Gastrocnemius medialis (tissue), 4 donors: Measurements from ENCODE around the gene ZBTB20. TPM values are rescaled to one million over a fixed set of nuclear protein-coding genes. Genes with fewer than 3 reads are reported as not detected.

Experiments used
- ATAC-seq, 2 donors: fragments of 150-250 bp; one replicate each; pipeline ENCODE4 v1.9.1; 2016
- DNase-seq, 2 donors: peaks; one replicate each; pipeline ENCODE4 v3.0.0-alpha.2; 2019
- H3K27ac ChIP-seq, 4 donors: fragments of 200-600 bp; sonication (generic); 1 replicate in 1 of 4; 2 replicates in 3 of 4; pipeline ENCODE4 v1.5.1; 2016 to 2018; ENCODE audit warnings: mild to moderate bottlenecking in 2 of 4, moderate library complexity in 1 of 4
- H3K27me3 ChIP-seq, 3 donors: fragments of 200-600 bp; sonication (generic) in 2 of 3; 1 replicate in 1 of 3; 2 replicates in 2 of 3; pipeline versions ENCODE4 v1.5.1 to v1.6.0; 2016 to 2019; ENCODE audit warnings: mild to moderate bottlenecking in 1 of 3, moderate library complexity in 1 of 3
- H3K36me3 ChIP-seq, 2 donors: fragments of 200-600 bp; sonication (generic) in 1 of 2; one replicate each; pipeline ENCODE4 v1.5.1; 2017 to 2018
- H3K4me1 ChIP-seq, 2 donors: fragments of 200-600 bp; sonication (generic) in 1 of 2; one replicate each; pipeline ENCODE4 v1.5.1; 2016 to 2017; ENCODE audit warnings: mild to moderate bottlenecking in 2 of 2
- H3K4me3 ChIP-seq, 4 donors: fragments of 200-600 bp; sonication (generic) in 3 of 4; 1 replicate in 1 of 4; 2 replicates in 3 of 4; pipeline ENCODE4 v1.5.1; 2016 to 2019; ENCODE audit warnings: mild to moderate bottlenecking in 2 of 4
- H3K9me3 ChIP-seq, 3 donors: fragments of 200-600 bp; sonication (generic) in 2 of 3; 1 replicate in 1 of 3; 2 replicates in 2 of 3; pipeline ENCODE4 v1.5.1; 2016 to 2019
- POLR2A ChIP-seq, 2 donors: fragments of 450-650 bp; IDR thresholded peaks; one replicate each; pipeline ENCODE4 v1.6.1; 2017; ENCODE audit warnings: antibody characterized with exemption in 2 of 2, mild to moderate bottlenecking in 2 of 2, moderate library complexity in 2 of 2
- in situ Hi-C, 4 donors: fragments of 200-750 bp; cut with MboI; loops; one replicate each; pipeline versions ENCODE4 v1.15.0 to v1.8.0; 2017; ENCODE audit warnings: low sequenced_read_pairs in 4 of 4
- intact Hi-C: fragments of 100-400 bp; cut with DNase I; formaldehyde crosslinking; loops from one replicate; pipeline ENCODE4 v1.15.1; 2023; ENCODE audit warnings: low total_unique reads
- total RNA-seq, 4 donors: library from RNA; depleted of rRNA; stranded (reverse); fragments of >200 nt; gene quantifications; one replicate each; pipeline versions ENCODE4 v1.1.0 to v1.2.3, GENCODE V29; 2016
- TF ChIP-seq, protein P1 (sequence below), 5 experiments: fragments of 450-650 bp in 3 of 5; fragments of 200-600 bp in 2 of 5; sonication (generic) in 2 of 5; IDR thresholded peaks in 4 of 5; conservative IDR thresholded peaks in 1 of 5; 1 replicate in 4 of 5; 2 replicates in 1 of 5; pipeline ENCODE4 v1.5.1; 2016 to 2019; ENCODE audit warnings: antibody characterized with exemption in 5 of 5, mild to moderate bottlenecking in 3 of 5, moderate library complexity in 3 of 5

Gene ZBTB20
- total RNA-seq, 4 donors from 2014 or later, result 47.6 to 86.5 (median 69.0) TPM

DNA sequence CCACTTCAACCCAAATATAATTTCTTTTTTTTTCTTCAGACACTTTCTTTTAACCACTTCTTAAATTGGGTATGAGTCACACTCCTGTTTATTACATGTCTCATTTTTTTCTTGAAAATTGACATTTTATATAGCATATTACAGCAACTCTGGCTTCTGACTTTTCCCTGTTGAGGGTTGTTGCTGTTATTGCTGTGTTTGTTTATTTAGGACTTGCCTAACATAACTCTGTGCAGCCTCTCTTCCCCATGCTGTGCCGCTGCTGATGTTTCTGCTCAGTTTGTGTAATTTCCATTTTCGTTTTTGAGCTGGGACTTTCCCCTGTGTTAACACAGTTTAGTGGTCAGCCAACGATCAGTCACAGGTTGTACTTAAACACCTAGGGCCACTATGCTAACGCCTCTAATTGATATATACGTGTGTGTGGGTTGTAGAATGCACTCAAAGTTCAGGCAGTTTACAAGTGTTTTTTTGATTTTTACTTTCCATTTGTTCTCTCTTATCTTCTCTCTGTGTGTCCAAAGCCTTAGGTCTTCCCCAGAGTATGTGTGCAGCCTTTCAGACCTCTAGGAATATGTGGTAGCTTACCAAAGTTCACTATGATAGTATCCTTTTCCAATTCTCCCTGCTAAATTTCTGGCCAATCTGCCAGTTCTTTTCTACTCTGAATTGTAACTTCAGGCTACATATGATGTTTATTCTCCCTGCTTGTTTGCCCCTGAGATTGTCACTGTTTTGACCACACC lies 337.2 kb downstream of the ZBTB20 start:
- Histone ChIP-seq H3K4me1 (peaks cover 0 to 3% of the 10 kb centered on the region in 2 donors), H3K27ac (no peak overlapping the region), H3K4me3 (no peak overlapping the region), H3K9me3 (no peaks in the 10 kb centered on the region), H3K36me3 (no peaks in the 10 kb centered on the region), H3K27me3 (no peaks in the 10 kb centered on the region)
- in situ Hi-C loops, result no loop called here
- ATAC-seq, result no peak
- intact Hi-C loops, result no loop called here
- no peak for DNase-seq
- TF ChIP-seq, protein P1, sequence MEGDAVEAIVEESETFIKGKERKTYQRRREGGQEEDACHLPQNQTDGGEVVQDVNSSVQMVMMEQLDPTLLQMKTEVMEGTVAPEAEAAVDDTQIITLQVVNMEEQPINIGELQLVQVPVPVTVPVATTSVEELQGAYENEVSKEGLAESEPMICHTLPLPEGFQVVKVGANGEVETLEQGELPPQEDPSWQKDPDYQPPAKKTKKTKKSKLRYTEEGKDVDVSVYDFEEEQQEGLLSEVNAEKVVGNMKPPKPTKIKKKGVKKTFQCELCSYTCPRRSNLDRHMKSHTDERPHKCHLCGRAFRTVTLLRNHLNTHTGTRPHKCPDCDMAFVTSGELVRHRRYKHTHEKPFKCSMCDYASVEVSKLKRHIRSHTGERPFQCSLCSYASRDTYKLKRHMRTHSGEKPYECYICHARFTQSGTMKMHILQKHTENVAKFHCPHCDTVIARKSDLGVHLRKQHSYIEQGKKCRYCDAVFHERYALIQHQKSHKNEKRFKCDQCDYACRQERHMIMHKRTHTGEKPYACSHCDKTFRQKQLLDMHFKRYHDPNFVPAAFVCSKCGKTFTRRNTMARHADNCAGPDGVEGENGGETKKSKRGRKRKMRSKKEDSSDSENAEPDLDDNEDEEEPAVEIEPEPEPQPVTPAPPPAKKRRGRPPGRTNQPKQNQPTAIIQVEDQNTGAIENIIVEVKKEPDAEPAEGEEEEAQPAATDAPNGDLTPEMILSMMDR (IDR thresholded peaks at IDR 0.05 in 4 of 5, conservative IDR thresholded peaks at IDR 0.05 in 1 of 5), result no peak
- no peak for TF ChIP-seq POLR2A (IDR thresholded peaks at IDR 0.05)

DNA sequence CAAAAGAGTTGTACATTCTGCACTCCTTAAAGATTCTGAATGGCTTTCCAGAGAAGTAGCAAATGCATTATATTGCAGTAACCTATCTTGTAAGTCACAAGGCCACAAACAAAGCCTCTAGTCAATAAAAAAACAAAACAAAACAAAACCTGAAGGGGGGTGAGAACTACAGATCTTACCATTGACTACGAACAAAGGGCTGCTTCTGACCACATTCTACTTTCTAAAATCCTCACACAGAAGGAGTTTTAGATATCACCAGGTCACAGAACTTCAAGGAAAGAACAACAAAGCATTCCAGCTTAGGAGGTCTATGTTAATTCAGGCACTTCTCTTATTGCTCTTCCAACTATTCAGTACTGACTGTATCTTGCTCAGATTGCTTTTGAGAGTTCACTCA lies 343.0 kb downstream of the ZBTB20 start:
- no peak overlapping the region for H3K4me3 ChIP-seq
- H3K36me3 ChIP-seq, result no peaks in the 10 kb centered on the region
- H3K9me3 ChIP-seq, result no peaks in the 10 kb centered on the region
- in situ Hi-C loops (no loop called here), intact Hi-C loops (no loop called here)
- H3K4me1 ChIP-seq, result peaks cover 0 to 13% of the 10 kb centered on the region in 2 donors
- H3K27ac ChIP-seq, result no peak overlapping the region
- DNase-seq (no peak), ATAC-seq (no peak)
- H3K27me3 ChIP-seq, result no peaks in the 10 kb centered on the region
- TF ChIP-seq, protein P1 (IDR thresholded peaks at IDR 0.05 in 4 of 5, conservative IDR thresholded peaks at IDR 0.05 in 1 of 5), result no peak
- no peak for TF ChIP-seq POLR2A (IDR thresholded peaks at IDR 0.05)

DNA sequence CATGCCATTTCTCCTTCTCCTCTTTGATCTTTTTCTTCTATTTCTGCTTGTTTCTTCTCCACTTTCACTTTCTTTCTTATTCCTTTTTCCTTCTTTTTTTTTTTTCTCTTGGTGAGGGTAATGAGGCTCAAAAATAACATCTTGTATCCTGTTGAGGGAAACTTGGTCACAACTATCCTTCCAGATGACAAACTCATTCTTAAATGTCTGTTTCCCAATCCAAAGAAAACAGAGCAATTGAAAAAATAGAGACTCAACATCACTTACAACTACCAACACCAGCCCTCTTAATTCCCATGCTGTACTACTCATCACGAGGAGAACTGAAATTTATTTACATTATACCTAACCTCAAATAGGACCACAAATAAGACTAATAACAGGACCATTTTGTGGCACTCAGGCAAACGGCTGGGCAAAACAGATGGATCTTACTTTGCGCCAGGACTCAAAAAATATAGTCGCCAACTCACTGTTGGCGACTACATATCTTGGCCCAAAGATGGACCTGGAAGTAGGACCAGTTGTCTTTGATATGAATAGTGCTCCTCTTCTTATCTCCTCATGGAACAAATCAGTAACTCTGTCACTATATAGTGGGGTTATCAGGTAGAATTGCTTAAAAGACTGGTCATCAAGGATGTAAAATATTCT lies 343.9 kb downstream of the ZBTB20 start:
- intact Hi-C loops, result no loop called here
- no peaks in the 10 kb centered on the region for H3K36me3 ChIP-seq
- peaks cover 0 to 13% of the 10 kb centered on the region in 2 donors for H3K4me1 ChIP-seq
- H3K27ac ChIP-seq, result no peak overlapping the region
- ATAC-seq, result no peak
- in situ Hi-C loops, result no loop called here
- no peak for TF ChIP-seq POLR2A (IDR thresholded peaks at IDR 0.05)
- TF ChIP-seq, protein P1 (IDR thresholded peaks at IDR 0.05 in 4 of 5, conservative IDR thresholded peaks at IDR 0.05 in 1 of 5), result no peak
- H3K4me3 ChIP-seq, result no peak overlapping the region
- no peak for DNase-seq
- no peaks in the 10 kb centered on the region for H3K27me3 ChIP-seq
- no peaks in the 10 kb centered on the region for H3K9me3 ChIP-seq

DNA sequence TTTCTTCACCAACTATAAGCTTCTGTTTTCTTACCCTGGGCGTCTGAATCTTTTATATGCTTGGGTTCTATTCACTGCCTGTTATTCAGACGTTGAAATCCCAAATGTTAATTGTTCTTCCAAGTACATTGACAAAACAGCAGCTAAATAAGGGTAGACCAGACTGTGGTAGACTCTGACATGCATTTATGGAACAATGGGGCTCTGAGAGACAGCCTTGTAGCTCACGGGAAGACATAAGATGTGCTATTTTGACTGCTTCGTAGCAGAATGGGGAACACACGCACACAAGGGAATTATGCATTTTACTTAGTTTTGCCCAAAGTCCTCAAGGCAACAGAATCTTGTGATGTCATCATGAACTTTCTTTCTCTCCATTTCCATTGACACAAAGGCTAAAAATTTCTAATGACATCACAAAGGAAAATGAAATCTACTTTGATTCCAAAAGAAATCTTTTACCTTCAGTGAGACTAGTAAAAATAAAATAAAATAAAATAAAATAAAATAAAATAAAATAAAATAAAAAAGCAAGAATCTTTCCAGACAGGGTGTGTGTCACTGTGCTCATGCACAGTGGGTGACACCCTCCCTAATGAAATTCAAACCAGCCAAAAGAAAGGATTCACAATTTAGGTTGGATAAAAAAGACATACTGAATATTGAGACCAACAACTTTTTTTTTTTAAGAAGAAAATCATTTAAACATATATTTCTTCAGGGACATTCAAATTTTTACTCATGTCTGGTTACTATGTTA lies 346.6 kb downstream of the ZBTB20 start:
- DNase-seq (no peak), ATAC-seq (no peak)
- Histone ChIP-seq H3K36me3 (no peaks in the 10 kb centered on the region), H3K4me1 (peaks cover 0 to 13% of the 10 kb centered on the region in 2 donors), H3K27me3 (no peaks in the 10 kb centered on the region), H3K9me3 (no peaks in the 10 kb centered on the region), H3K4me3 (no peak overlapping the region), H3K27ac (no peak overlapping the region)
- in situ Hi-C loops (no loop called here), intact Hi-C loops (no loop called here)
- no peak for TF ChIP-seq POLR2A (IDR thresholded peaks at IDR 0.05)
- TF ChIP-seq, protein P1 (IDR thresholded peaks at IDR 0.05 in 4 of 5, conservative IDR thresholded peaks at IDR 0.05 in 1 of 5), result no peak
